GM21619 (cell line): Measurements from ENCODE around the gene NSL1.
"Not testable (repeated sequence)": the region's sequence is repeated elsewhere in the genome, so short reads cannot be mapped to it uniquely, and the experiment has no call there.

Experiments used
- ATAC-seq: cut with Tn5 transposase; IDR thresholded peaks from one replicate; pipeline ENCODE4 v1.9.1; 2021; ENCODE audit not compliant: unreplicated experiment

The NSL1 gene

DNA sequence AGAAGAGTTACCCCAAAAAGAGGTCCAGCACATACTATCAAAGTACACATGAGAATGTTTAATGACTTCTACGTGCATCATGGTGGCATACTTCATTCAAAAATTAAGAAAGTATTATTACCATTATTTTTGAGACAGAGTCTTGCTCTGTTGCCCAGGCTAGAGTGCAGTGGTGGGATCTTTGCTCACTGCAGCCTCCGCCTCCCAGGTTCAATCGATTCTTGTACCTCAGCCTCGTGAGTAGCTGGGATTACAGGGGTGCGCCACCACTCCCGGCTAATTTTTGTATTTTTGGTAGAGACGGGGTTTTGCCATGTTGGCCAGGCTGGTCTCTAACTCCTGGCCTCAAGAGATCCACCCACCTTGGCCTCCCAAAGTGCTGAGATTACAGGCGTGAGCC is 79.6 kb downstream of the NSL1 start:
- ATAC-seq, result not testable (repeated sequence)

DNA sequence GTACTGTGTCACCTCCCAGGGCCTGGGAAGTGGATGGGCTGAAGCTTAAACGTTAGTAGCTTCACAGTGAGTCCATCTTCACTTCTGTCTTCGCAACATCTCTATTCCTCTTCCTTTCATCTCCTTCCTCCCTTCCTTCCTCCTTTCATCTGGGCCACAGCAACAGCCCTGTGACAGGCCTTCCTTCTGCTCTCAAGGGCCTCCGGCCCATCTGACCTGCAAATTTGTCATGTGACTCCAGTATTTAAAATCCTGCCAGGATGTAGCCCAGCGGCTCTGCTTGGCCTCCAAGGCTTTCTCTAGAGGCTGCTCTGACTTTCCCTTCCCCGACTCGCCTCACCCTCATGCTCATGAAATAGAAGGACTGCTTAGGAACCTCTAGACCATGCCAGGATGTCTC is 81.0 kb downstream of the NSL1 start:
- no peak for ATAC-seq

GRCh38 chr1:212703991-212704564 is 87.5 kb downstream of the NSL1 start:
- ATAC-seq, result no peak

DNA sequence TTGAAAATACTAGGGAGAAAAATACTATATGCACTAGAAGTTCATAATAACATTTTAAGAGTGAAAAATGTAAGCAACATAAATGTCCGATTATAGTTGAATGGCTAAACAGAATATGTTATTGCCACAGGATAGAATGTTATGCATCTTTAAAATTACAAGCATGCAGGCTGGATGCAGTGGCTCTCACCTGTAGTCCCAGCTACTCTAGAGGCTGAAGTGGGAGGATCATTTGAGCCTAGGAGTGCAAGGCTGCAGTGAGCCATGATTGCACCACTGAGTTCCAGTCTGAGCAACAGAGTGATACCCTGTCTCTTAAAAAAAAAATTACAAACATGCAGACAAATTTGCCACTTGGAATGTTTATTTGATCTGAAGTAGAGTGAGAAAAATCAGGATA is 88.9 kb downstream of the NSL1 start:
- no peak for ATAC-seq

DNA sequence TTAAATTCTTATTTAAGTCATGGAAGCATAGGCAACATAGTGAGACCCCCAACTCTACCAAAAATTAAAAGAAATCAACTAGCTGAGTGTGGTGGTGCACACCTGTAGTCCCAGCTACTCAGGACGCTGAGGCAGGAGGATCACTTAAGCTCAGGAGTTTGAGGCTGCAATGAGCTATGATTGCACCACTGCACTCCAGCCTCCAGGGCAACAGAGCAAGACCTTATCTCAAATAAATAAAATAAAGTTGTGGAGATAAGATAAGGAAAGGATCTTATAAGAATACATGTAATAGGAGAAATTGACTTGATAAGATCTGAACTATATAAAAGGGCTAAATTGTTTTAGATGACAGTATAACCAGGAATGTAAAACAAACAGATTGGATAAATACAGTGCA is 89.7 kb downstream of the NSL1 start:
- ATAC-seq, result no peak

GRCh38 chr1:212700892-212701819 is 90.4 kb downstream of the NSL1 start:
- no peak for ATAC-seq

DNA sequence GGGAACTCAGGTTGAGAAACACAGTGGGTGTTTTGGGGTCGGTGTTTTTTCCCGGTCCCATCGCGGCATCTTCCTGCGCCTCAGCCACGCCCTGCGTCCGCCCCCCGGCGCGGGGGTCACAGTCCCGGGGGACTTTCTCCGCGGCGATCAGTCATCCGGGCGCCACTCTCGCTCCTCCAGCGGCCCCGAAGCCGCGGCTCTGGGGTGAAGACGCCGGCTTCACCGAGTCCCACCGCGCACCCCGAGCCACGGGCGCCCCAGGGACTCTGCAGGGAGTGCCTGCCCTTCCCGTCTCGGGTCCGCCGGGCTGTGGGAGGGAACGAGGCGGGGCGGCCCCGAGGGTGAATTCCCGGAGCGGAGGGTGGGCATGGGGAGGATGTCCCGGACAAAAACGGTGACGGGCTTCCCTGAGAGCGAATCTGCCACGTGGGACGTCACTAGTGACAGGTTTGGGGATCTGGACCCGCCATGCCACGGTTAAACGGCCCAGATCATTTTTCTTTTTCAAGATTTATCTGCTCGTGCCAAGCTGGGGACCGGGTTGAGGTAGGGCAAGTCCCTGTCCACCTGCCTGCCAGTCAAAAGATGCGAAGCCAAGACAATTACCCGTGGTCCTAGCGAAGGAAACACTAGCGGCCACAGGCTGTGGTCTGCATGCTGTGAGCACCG is 91.2 kb downstream of the NSL1 start:
- ATAC-seq, result peak; percentile 25

GRCh38 chr1:212699625-212700222 is 91.9 kb downstream of the NSL1 start, which contains the start of gene BATF3:
Gene BATF3, minus strand, starts transcription at chr1:212699840. Its CDS starts 78 bp downstream, at chr1:212699762.
- peak; percentile 21 for ATAC-seq

DNA sequence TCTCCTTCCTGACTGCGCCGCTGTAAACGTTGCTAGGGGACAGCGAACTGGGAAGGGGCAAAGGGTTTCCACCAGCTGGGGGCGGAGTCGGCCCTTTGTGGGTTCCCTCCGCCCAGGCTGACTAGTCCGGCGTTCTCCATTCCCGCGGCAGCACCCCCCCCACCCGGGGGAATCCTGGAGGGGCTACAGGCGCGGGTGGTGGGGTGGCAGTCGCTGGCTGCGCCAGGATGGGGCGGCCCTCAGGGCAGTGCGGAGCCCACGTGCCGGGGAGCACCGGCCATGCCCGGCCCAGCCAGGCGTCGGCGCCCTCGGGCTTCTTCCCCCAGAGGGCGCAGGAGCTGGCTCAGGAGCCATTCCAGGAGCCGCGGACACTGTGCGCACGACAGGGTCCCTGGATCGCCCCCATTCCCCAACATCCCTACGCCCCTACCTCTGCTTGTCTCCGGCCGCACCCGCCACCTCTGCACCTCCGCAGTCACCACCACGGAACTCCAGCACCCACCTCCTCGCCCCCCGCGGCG is 92.4 kb downstream of the NSL1 start:
- peak; percentile 49 for ATAC-seq

DNA sequence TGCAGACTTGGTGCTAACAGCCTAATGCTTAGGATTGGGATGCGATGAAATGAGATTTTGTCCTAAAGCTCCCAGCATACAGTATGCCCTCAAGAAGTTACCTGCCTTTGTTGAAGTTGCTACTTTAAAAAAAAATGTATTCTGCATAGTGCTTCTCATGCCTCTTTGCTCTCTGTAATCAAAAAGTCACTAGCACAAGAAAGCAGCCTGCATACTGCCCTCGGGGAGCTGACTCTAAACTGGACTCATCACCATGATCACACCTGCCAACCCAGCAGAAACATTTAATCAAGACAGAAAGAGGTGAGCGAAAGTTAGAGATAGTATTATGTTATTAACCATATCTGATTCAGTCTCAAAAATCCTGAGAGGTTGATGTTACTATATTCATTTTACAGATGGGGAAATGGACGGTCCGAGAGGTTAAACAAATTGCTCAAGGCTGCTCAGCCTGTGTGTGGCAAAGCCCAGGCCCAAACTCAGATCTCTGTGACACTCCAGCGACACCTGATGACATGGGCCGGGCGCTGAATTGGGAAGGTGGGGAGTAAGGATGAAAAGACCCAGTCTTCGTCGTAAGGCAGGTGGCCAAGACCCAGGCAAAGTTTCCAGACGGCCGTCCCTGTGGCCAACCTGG is 93.0 kb downstream of the NSL1 start:
- peak; percentile 10 for ATAC-seq

- ATAC-seq, result no peak
Measured at GRCh38 chr1:212696721-212697331, 94.8 kb downstream of the NSL1 start.

DNA sequence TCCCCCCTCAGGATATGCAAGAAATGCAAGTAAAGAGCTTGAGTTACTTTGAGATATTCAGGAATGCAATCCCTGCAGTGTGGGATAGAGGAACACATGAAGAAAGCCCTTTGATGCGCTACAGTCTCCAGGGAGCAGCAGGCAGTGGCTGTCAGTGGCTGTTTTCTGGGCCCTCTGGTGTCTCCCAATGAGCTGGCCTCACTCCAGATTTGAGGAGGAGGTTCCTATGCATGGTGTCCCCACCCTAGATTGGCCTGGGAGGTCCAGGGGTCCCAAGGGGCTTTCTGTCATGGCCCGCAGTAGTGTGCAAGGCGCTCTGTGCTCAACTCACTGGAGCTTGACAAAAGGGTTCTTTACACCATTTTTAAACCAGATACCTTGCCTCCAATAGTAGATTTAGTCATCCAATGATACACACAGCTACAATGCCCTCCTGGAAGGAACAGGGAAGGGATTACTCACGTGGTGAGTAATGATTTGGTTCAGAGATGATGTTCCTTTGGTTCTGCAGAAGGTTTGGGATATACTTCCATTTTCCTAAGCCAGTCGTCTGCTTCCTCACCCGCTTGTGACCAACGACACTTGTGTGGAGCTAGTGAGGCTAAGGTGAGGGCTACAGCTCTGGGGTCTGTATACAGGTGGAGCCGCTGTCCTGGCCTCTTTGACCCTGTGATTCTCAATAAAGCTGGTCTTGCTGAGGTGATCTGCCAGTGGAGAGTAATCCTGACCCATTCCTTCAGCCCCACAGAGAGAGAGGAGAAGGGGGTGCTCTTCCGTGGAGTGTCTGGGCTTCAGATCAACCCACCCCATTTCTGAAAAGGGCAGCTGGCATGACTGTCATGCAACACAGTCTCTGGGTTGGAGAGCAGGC is 98.6 kb downstream of the NSL1 start:
- ATAC-seq, result no peak

DNA sequence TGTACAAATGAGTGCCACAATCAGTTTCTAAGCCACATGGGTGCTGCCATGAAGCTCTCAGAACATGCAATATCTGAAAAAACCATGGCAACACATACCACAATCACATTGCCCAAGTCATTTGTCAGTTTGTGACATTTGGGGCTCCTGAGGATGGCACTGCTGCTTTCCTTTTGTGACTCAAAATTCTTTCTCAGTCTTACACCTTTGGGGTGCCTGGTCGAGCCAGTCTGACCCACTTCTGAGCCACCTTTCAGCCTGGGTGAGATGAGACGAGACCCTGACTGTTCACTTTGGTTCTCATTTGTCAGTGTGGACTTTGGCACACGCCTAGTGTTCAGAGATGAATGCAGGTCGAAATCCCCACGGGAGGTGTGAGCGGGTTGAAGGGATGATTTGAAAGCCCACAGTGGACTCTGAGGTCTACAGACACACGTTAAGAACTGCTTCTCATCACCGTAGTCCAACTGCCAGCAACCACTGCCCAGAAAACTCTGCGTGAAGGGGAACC is 100.0 kb downstream of the NSL1 start:
- peak; percentile 47 for ATAC-seq

DNA sequence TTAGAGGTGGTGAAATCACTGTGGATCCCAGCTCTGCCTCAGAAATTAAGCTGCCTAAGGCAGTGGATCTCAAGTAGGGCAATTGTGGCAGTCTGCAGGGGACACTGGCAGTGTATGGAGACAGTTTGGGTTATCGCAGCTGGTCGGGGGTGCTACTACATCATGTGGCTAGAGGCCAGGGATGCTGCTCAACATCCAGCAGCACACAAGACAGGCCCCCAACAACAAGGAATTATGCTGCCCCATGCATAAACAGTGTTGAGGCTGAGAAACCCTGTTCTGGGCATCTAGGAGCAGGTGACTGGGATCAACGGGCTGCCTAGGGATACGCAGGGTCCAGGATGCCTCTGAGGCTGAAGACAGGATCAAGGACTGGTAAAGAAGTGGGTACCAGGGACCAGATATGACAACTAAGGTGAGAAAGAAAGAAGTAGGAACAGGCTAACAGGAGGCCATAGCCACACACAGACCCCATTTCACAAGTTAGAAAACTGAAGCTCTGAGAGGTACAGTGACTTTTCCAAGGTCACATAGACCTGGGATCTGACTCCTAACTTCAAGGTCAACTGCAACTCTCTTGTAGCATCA is 100.7 kb downstream of the NSL1 start:
- ATAC-seq, result no peak

GRCh38 chr1:212689758-212690529 is 101.6 kb downstream of the NSL1 start:
- ATAC-seq, result no peak

GRCh38 chr1:212689196-212689725 is 102.3 kb downstream of the NSL1 start:
- no peak for ATAC-seq

DNA sequence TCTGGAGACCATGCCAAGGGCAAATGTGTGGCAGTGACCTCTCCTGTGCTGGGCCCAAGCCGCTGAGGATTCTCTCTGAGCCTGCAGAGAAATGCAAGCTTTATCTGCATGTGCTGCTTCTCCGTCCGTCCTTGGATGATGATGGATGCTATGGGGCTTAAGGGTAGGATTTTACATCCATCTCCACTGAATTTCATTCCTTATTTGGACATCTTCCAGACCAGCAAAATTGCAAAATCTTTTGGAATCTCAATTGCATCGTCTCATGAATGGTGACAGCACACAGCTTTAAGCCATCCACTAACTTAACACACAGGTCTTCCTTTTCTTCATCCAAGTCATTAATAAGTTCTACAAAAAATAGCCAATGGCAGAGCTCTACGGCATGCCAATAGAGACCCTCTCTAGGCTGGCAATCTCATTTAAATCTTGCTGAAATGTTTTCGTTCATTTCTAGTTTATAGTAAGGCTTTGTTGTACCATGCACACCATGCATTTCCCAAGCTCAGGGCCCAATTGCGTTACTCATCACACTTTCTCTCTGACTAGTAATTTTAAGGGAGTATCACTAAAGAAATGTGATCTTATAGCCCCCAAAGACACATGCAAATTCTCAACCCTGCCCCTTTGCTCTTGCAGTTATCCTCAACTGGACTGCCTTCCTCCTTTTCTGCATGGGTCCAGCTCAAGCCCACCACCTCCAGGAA is 103.1 kb downstream of the NSL1 start:
- ATAC-seq, result no peak
